Mucosa of descending colon (tissue), 3 donors: Measurements from ENCODE around the gene FRMD4A. TPM values are rescaled to one million over a fixed set of nuclear protein-coding genes. Genes with fewer than 3 reads are reported as not detected.

Experiments used
- ATAC-seq: fragments of 200-7000 bp; cut with Tn5 transposase; one replicate; pipeline ENCODE4 v1.9.1; 2020; ENCODE audit warnings: mild to moderate bottlenecking, moderate library complexity
- DNase-seq, 3 donors: peaks; one replicate each; pipeline ENCODE4 v3.0.0-alpha.2; 2020
- H3K36me3 ChIP-seq: fragments of 200-600 bp; one replicate; pipeline ENCODE4 v1.8.0; 2021; ENCODE audit warnings: low read depth, mild to moderate bottlenecking
- H3K4me1 ChIP-seq: fragments of 200-600 bp; one replicate; pipeline ENCODE4 v1.8.0; 2021; ENCODE audit warnings: low read depth, mild to moderate bottlenecking
- H3K4me3 ChIP-seq: fragments of 200-600 bp; one replicate; pipeline ENCODE4 v1.8.0; 2021; ENCODE audit warnings: mild to moderate bottlenecking
- H3K9me3 ChIP-seq: fragments of 200-600 bp; one replicate; pipeline ENCODE4 v1.8.0; 2021; ENCODE audit warnings: mild to moderate bottlenecking
- intact Hi-C, 2 donors: fragments of 100-400 bp; cut with DNase I in 1 of 2; cut with micrococcal nuclease in 1 of 2; formaldehyde crosslinking; loops; one replicate each; pipeline versions ENCODE4 v1.11.0 to v1.11.1; 2022; cut with DNase I, micrococcal nuclease
- total RNA-seq, 3 donors: library from RNA; stranded (reverse); fragmentation: NEBNext Ultra II Directional in 2 of 3; extraction: Animal tissue kit (Norgen Biotek cat#: 25700) in 2 of 3; gene quantifications; one replicate each; pipeline versions ENCODE4 v1.2.1 to v1.2.4, GENCODE V29; 2021 to 2023
- TF ChIP-seq, protein P1 (sequence below): fragments of 200-600 bp; IDR thresholded peaks from one replicate; pipeline ENCODE4 v1.8.0; 2022; ENCODE audit warnings: antibody characterized with exemption, mild to moderate bottlenecking
- donor health status: DM: no; HTN: no; CAD: no; lungs with moderate emphysema.
- donor health status: DM: no; HTN: no; CAD: no.
- donor health status: DM: no; HTN: yes; CAD: no.

Gene FRMD4A
- total RNA-seq, 3 donors from 2014 or later = 9.8 to 40.6 (median 17.2) TPM

DNA sequence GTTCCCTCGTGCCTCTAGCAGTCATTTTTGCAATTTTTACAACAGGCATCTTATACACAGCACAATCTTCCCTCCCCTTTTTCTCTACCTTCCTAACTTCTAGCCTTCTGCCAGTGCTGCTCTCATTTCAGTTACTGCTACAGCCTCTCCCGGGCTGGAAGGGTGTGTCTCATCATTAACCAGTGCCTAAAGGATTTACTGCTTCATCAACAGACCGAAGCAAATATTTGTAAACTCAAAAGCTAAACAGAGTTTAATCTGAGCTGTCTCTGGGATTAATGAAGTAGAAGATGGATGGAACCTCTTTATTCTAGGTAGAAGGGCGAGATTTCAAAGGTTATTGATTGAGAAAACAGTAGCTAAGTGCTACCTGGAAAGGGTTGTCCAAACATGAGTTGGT is 649.6 kb downstream of the FRMD4A start:
- peak; percentile 73 for ATAC-seq
- Histone ChIP-seq H3K9me3 (no peaks in the 10 kb centered on the region), H3K4me3 (no peak overlapping the region), H3K4me1 (no peaks in the 10 kb centered on the region), H3K36me3 (no peaks in the 10 kb centered on the region)
- DNase-seq = peak in 1 of 3 donors; percentile 41
- TF ChIP-seq, protein P1, sequence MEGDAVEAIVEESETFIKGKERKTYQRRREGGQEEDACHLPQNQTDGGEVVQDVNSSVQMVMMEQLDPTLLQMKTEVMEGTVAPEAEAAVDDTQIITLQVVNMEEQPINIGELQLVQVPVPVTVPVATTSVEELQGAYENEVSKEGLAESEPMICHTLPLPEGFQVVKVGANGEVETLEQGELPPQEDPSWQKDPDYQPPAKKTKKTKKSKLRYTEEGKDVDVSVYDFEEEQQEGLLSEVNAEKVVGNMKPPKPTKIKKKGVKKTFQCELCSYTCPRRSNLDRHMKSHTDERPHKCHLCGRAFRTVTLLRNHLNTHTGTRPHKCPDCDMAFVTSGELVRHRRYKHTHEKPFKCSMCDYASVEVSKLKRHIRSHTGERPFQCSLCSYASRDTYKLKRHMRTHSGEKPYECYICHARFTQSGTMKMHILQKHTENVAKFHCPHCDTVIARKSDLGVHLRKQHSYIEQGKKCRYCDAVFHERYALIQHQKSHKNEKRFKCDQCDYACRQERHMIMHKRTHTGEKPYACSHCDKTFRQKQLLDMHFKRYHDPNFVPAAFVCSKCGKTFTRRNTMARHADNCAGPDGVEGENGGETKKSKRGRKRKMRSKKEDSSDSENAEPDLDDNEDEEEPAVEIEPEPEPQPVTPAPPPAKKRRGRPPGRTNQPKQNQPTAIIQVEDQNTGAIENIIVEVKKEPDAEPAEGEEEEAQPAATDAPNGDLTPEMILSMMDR = no peak
- intact Hi-C loops = no loop called here

DNA sequence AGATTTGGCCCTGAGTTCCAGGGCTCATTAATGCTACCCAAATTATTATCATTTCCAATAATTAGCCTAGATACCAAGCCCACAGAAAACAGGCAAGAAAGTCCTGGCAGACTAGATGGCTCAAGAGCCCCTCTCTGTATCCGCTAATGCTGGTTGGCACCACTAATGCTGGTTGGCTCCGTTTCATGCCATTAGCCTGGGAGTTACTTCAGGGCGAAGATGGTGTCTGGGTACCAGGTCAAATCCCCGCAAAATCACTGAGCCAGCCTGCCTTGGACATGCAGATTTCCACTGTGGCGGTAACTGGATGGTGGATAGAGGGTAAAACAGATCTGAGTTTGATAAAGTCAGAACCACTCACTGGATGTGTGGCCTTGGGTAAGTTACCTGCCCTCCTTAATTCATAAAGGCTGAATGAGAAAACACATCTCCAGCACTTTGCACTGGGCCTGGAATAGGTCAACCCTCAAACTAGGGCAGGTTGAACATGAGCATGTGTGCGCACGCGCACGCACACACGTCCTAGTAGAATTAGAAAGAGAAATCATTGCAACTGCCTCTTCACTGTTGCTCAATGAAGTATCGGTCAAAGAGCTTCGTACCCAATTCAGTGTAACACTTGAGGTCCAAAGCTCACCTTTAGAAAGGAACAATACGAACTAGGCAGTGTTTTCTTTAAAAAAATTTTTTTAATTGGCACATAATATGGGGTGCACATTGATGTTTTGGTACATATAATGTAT is 652.5 kb downstream of the FRMD4A start:
- TF ChIP-seq, protein P1 = no peak
- Histone ChIP-seq H3K9me3 (no peaks in the 10 kb centered on the region), H3K4me3 (no peak overlapping the region), H3K36me3 (no peaks in the 10 kb centered on the region), H3K4me1 (no peaks in the 10 kb centered on the region)
- intact Hi-C loops = no loop called here
- no peak for DNase-seq
- no peak for ATAC-seq

DNA sequence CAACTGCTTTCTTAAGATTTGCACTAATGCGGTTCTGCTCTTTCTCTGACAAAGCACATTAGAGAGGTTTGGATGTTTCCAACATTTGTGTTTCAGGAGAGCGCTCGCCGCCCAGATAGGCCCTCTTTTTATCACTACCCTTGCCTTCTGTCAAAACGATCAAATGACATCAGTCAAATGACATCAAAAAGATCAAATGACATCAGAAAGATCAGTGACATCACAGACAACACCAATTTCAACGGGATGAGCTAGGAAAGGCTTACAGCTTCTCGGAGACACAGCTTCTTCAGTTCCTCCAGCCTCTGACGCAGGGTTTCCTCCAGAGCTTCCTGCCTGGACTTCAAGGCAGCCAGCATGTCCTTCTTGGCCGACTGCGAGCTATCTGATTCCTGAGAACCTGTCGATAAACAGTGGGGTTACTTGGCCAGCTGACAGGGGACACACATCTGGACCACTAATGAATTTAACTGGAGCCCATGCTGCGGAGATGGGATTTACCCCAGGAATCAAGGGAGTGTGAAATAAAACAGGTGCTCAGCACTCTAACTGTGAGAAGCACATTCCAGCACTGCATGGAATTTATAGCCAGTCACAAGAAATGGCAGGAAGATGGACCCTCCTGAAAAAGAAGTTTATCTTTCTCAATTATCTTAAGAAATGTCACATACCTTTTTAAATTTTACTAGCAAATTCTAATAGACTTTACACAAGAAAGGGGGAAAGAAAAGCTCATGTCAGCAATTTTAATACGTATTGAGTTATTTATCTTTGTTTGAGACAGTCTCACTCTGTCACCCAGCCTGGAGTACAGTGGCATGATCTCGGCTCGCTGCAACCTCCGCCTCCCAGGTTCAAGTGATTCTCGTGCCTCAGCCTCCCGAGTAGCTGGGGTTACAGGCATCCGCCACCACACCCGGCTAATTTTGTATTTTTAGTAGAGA is 655.8 kb downstream of the FRMD4A start:
- no peaks in the 10 kb centered on the region for H3K4me1 ChIP-seq
- H3K4me3 ChIP-seq = no peak overlapping the region
- intact Hi-C loops = no loop called here
- TF ChIP-seq, protein P1 = no peak
- no peaks in the 10 kb centered on the region for H3K9me3 ChIP-seq
- DNase-seq = no peak
- H3K36me3 ChIP-seq = no peaks in the 10 kb centered on the region
- no peak for ATAC-seq

DNA sequence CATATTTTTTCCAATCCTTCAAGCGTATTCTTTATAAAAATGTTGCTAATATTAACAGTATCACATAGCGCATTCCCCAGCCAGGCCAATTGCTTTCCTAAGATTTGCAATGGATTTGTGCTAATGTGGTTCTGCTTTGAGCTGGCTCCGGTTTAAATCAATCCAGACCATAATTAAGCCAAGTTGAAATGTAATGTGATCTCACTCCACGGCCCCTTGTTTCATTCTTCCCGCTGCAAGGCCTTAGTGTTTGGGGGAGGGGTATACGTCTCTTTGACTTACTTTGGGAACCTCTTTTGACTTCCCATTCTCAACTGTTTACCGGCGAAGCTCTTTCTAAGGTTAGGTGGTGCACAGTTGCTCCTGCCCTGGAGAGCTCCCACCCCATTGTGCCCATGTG is 657.6 kb downstream of the FRMD4A start:
- TF ChIP-seq, protein P1 = no peak
- no peak overlapping the region for H3K4me3 ChIP-seq
- no peak for DNase-seq
- H3K4me1 ChIP-seq = no peaks in the 10 kb centered on the region
- H3K9me3 ChIP-seq = no peaks in the 10 kb centered on the region
- ATAC-seq = no peak
- intact Hi-C loops = no loop called here
- H3K36me3 ChIP-seq = no peaks in the 10 kb centered on the region

DNA sequence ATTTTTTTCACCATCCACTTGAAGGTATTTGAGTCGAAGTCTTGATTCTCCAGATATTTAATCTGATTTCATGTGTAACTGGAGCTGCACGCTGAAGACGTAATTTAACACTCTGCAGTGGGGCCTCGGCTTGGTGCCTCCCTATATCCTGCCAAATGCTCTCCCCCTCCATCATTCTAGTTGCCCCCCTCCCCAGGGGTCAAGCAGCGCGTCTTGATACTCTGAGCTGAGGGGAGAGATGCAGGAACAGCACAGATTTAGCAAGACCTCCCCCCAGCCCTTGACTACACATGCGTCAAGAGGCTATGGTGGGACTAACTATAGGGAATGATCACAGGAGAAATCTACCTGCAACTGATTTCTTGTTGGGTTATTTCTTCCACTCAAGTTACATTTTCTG is 658.2 kb downstream of the FRMD4A start:
- Histone ChIP-seq H3K36me3 (no peaks in the 10 kb centered on the region), H3K4me3 (no peak overlapping the region), H3K4me1 (no peaks in the 10 kb centered on the region), H3K9me3 (no peaks in the 10 kb centered on the region)
- DNase-seq (no peak), ATAC-seq (no peak)
- TF ChIP-seq, protein P1 = no peak
- intact Hi-C loops = no loop called here
